Epithelial cell of prostate (primary cell): Measurements from ENCODE around the gene COTL1.

Experiments used
- DNase-seq: peaks from one replicate; pipeline ENCODE4 v3.0.0-alpha.2; 2011; ENCODE audit warnings: low read depth, low spot score
- H3K27ac ChIP-seq: fragments of 450-650 bp; 2 replicates; pipeline ENCODE4 v1.5.1; 2017; ENCODE audit warnings: mild to moderate bottlenecking

The COTL1 gene

GRCh38 chr16:84579936-84580335 lies 37.9 kb downstream of the COTL1 start:
- DNase-seq = no peak
- H3K27ac ChIP-seq = no peak overlapping the region

GRCh38 chr16:84578538-84579126 lies 39.2 kb downstream of the COTL1 start:
- H3K27ac ChIP-seq = no peak overlapping the region
- no peak for DNase-seq

- no peak overlapping the region for H3K27ac ChIP-seq
- no peak for DNase-seq
Observed at GRCh38 chr16:84577034-84577803, 40.7 kb downstream of the COTL1 start.

GRCh38 chr16:84575914-84576313 lies 42.0 kb downstream of the COTL1 start:
- no peak overlapping the region for H3K27ac ChIP-seq
- no peak for DNase-seq

GRCh38 chr16:84574191-84574590 lies 43.7 kb downstream of the COTL1 start:
- DNase-seq = no peak
- no peak overlapping the region for H3K27ac ChIP-seq

- H3K27ac ChIP-seq = no peak overlapping the region
- DNase-seq = no peak
Observed at GRCh38 chr16:84572096-84572495, 45.8 kb downstream of the COTL1 start.

- DNase-seq = no peak
- no peak overlapping the region for H3K27ac ChIP-seq
Observed at GRCh38 chr16:84571506-84571905, 46.4 kb downstream of the COTL1 start.

GRCh38 chr16:84570739-84571403 lies 47.0 kb downstream of the COTL1 start:
- no peak for DNase-seq

GRCh38 chr16:84569382-84569987 lies 48.4 kb downstream of the COTL1 start:
- H3K27ac ChIP-seq = no peak overlapping the region
- DNase-seq = no peak

More at GRCh38 chr16:84570739-84571403, 47.0 kb downstream of the COTL1 start:
- H3K27ac ChIP-seq = no peak overlapping the region

- H3K27ac ChIP-seq = no peak overlapping the region
- DNase-seq = peak; percentile 5
Observed at GRCh38 chr16:84568066-84568465, 49.8 kb downstream of the COTL1 start.

GRCh38 chr16:84567286-84567962 lies 50.5 kb downstream of the COTL1 start:
- H3K27ac ChIP-seq = no peak overlapping the region
- DNase-seq = no peak

- H3K27ac ChIP-seq = no peak overlapping the region
- DNase-seq = no peak
Observed at GRCh38 chr16:84566545-84567257, 51.2 kb downstream of the COTL1 start.

GRCh38 chr16:84565669-84566495 lies 52.0 kb downstream of the COTL1 start:
- H3K27ac ChIP-seq = no peak overlapping the region
- DNase-seq = no peak

- no peak overlapping the region for H3K27ac ChIP-seq
- no peak for DNase-seq
Observed at GRCh38 chr16:84563786-84564420, 54.0 kb downstream of the COTL1 start.

GRCh38 chr16:84563064-84563715 lies 54.7 kb downstream of the COTL1 start:
- no peak overlapping the region for H3K27ac ChIP-seq

GRCh38 chr16:84562174-84562815 lies 55.6 kb downstream of the COTL1 start:
- no peak for DNase-seq
- H3K27ac ChIP-seq = no peak overlapping the region

More at GRCh38 chr16:84563064-84563715, 54.7 kb downstream of the COTL1 start:
- DNase-seq = no peak

GRCh38 chr16:84561291-84561690 lies 56.6 kb downstream of the COTL1 start:
- DNase-seq = no peak
- H3K27ac ChIP-seq = no peak overlapping the region
